SK-N-SH (cell line): ENCODE results near the gene MED16. TPM values are rescaled to one million over a fixed set of nuclear protein-coding genes. Genes with fewer than 3 reads are reported as not detected.

Source experiments
- CTCF ChIA-PET: fragments of 300-600, 350-600 bp; formaldehyde crosslinking; extraction: SDS; loops from one replicate; lab custom pipeline; 2021; lab: Yijun Ruan, JAX
- POLR2A ChIA-PET: fragments of 350-600 bp; sonication (Branson Sonifier 250); formaldehyde crosslinking; extraction: SDS; loops from one replicate; lab custom pipeline; 2020; ENCODE audit warnings: antibody characterized with exemption, inconsistent platforms; lab: Yijun Ruan, JAX
- DNase-seq: peaks from one replicate; pipeline ENCODE4 v3.0.0; 2012
- H2AFZ ChIP-seq: fragments of 200-600 bp; sonication (generic); 2 replicates; pipeline ENCODE4 v1.8.1; 2016; ENCODE audit warnings: antibody characterized with exemption, mild to moderate bottlenecking, low read depth
- H3F3A ChIP-seq: fragments of 200-600 bp; sonication (generic); replicated peaks from 2 replicates; pipeline ENCODE3; 2016; ENCODE audit warnings: antibody characterized with exemption, mild to moderate bottlenecking; ENCODE audit not compliant: insufficient read depth
- H3K27ac ChIP-seq, 2 experiments: fragments of 200-500 bp in 1 of 2; fragments of 200-600 bp in 1 of 2; sonication (Bioruptor generic) in 1 of 2; sonication (generic), shearing (Covaris generic) in 1 of 2; 2 replicates each; pipeline versions ENCODE4 v1.5.1 to v1.6.1; 2014 to 2016; ENCODE audit warnings: low read depth in 2 of 2, inconsistent platforms in 1 of 2, low read length in 1 of 2, mild to moderate bottlenecking in 1 of 2, mixed read lengths in 1 of 2
- H3K27me3 ChIP-seq: fragments of 200-600 bp; sonication (generic), shearing (Covaris generic); 2 replicates; pipeline ENCODE4 v1.6.1; 2016; ENCODE audit warnings: mixed run types; ENCODE audit not compliant: insufficient read depth
- H3K36me3 ChIP-seq, 2 experiments: fragments of 200-500 bp in 1 of 2; fragments of 200-600 bp in 1 of 2; sonication (Bioruptor generic) in 1 of 2; sonication (generic) in 1 of 2; replicated peaks in 1 of 2; 2 replicates each; pipeline versions ENCODE3 to v1.5.1; 2014 to 2016; ENCODE audit warnings: low read length in 1 of 2, mild to moderate bottlenecking in 1 of 2; ENCODE audit not compliant: insufficient read depth in 2 of 2, control insufficient read depth in 1 of 2
- H3K4me1 ChIP-seq, 2 experiments: fragments of 200-500 bp in 1 of 2; fragments of 200-600 bp in 1 of 2; sonication (Bioruptor generic) in 1 of 2; sonication (generic), shearing (Covaris generic) in 1 of 2; 2 replicates each; pipeline versions ENCODE4 v1.5.1 to v1.6.1; 2014 to 2016; ENCODE audit warnings: low read depth in 1 of 2, low read length in 1 of 2, mixed run types in 1 of 2; ENCODE audit not compliant: insufficient read depth in 2 of 2, control insufficient read depth in 1 of 2
- H3K4me2 ChIP-seq: fragments of 200-600 bp; sonication (generic), shearing (Covaris generic); 2 replicates; pipeline ENCODE4 v1.6.1; 2017; ENCODE audit warnings: mixed run types
- H3K4me3 ChIP-seq, 2 experiments: fragments of 200-500 bp in 1 of 2; fragments of 200-600 bp in 1 of 2; sonication (Bioruptor generic) in 1 of 2; sonication (generic), shearing (Covaris generic) in 1 of 2; 2 replicates each; pipeline versions ENCODE4 v1.5.1 to v1.8.1; 2014 to 2016; ENCODE audit warnings: low read depth in 2 of 2, inconsistent platforms in 1 of 2, low read length in 1 of 2, mild to moderate bottlenecking in 1 of 2, mixed read lengths in 1 of 2, moderate library complexity in 1 of 2
- H3K79me2 ChIP-seq: fragments of 200-600 bp; sonication (generic); 2 replicates; pipeline ENCODE4 v1.8.1; 2017; ENCODE audit warnings: mild to moderate bottlenecking; ENCODE audit not compliant: insufficient read depth
- H3K9ac ChIP-seq: fragments of 200-600 bp; sonication (generic); 2 replicates; pipeline ENCODE4 v1.6.1; 2017; ENCODE audit warnings: mixed run types
- H3K9me2 ChIP-seq: fragments of 200-600 bp; sonication (generic); 2 replicates; pipeline ENCODE4 v1.6.1; 2017; ENCODE audit warnings: mixed run types
- H3K9me3 ChIP-seq: fragments of 200-600 bp; sonication (generic); 2 replicates; pipeline ENCODE4 v1.6.1; 2017; ENCODE audit warnings: mixed run types, mild to moderate bottlenecking, moderate library complexity
- H4K20me1 ChIP-seq: fragments of 200-600 bp; sonication (generic); 2 replicates; pipeline ENCODE4 v1.6.1; 2017; ENCODE audit warnings: mild to moderate bottlenecking, mixed run types; ENCODE audit not compliant: insufficient read depth
- CHD2 ChIP-seq: fragments of 150-350 bp; IDR thresholded peaks from 2 replicates; pipeline ENCODE4 v1.6.1; 2018; ENCODE audit warnings: low read length; ENCODE audit not compliant: partially characterized antibody
- CTCF ChIP-seq: fragments of 200-600 bp; sonication (generic); IDR thresholded peaks from 2 replicates; pipeline ENCODE4 v1.6.1; 2017; ENCODE audit warnings: antibody characterized with exemption, mild to moderate bottlenecking, moderate library complexity
- FOSL2 ChIP-seq: IDR thresholded peaks from 2 replicates; pipeline ENCODE4 v1.4.0; 2012; ENCODE audit warnings: low read depth, mild to moderate bottlenecking, moderate library complexity, borderline replicate concordance
- MAX ChIP-seq: IDR thresholded peaks from 2 replicates; pipeline ENCODE4 v1.4.0; 2012; ENCODE audit warnings: low read depth
- MEF2A ChIP-seq: IDR thresholded peaks from 2 replicates; pipeline ENCODE4 v1.4.0; 2012; ENCODE audit warnings: low read depth, borderline replicate concordance
- NFIC ChIP-seq: IDR thresholded peaks from 2 replicates; pipeline ENCODE4 v1.4.0; 2012; ENCODE audit warnings: borderline replicate concordance
- NRF1 ChIP-seq: IDR thresholded peaks from 2 replicates; pipeline ENCODE4 v1.6.1; 2012; ENCODE audit warnings: low read depth, mild to moderate bottlenecking, low read length
- SIN3A ChIP-seq: IDR thresholded peaks from 2 replicates; pipeline ENCODE4 v1.6.1; 2012; ENCODE audit warnings: low read depth, mild to moderate bottlenecking, low read length, moderate library complexity, borderline replicate concordance
- USF2 ChIP-seq: fragments of 150-350 bp; IDR thresholded peaks from 2 replicates; pipeline ENCODE4 v1.6.1; 2017; ENCODE audit warnings: antibody characterized with exemption, low read length, low read depth, borderline replicate concordance
- WGBS: methylation state at CpG from one replicate; pipeline ENCODE4 v1.1.6; 2017; ENCODE audit warnings: low lambda C conversion rate; 5-methylcytosine and 5-hydroxymethylcytosine counted together
- polyA plus RNA-seq, 3 experiments: library from polyadenylated mRNA; depleted of rRNA; stranded (reverse); fragments of >200 nt; gene quantifications; 2 replicates each; pipeline ENCODE4 v1.2.3, GENCODE V29; 2012

MED16 gene
- polyA plus RNA-seq, 1 of the 3 experiments (the other 2 are of a cell fraction): 40.6 TPM

- ChIA-PET POLR2A (no interaction called here), CTCF (interaction anchor here (1.1 to 2.8 kb wide), 3 partner anchors 9 to 11 kb away, joined by 3 to 7 read pairs (median 3); no protein-coding TSS in a partner anchor)
- DNase-seq: no peak
- Histone ChIP-seq H3K36me3 (peaks cover 0 to 6% of the 10 kb centered on the region in 2 experiments), H4K20me1 (peaks cover 61% of the 10 kb centered on the region), H3K27ac (no peak overlapping the region), H3K4me3 (no peak overlapping the region), H3K4me2 (no peak overlapping the region), H2AFZ (no peak overlapping the region), H3K9me2 (no peaks in the 10 kb centered on the region), H3K9me3 (no peaks in the 10 kb centered on the region), H3F3A (peaks cover 4% of the 10 kb centered on the region), H3K79me2 (peaks cover 89% of the 10 kb centered on the region), H3K27me3 (no peaks in the 10 kb centered on the region), H3K9ac (no peak overlapping the region), H3K4me1 (no peaks in the 10 kb centered on the region; a peak in 2 of 4 replicates)
- TF ChIP-seq USF2 (no peak), NRF1 (no peak), CTCF (no peak)
- WGBS: 99% methylated on average over 7 of the region's 7 CpGs
Measured at GRCh38 chr19:906480-906879, 13.5 kb upstream of the MED16 start.

- ChIA-PET POLR2A (interaction anchor here (0.7 kb wide), 1 partner anchor 599 kb away, joined by 3 read pairs; no protein-coding TSS in a partner anchor), CTCF (interaction anchor here (1.5 kb wide), 1 partner anchor 9 kb away, joined by 3 read pairs; no protein-coding TSS in a partner anchor)
Measured at GRCh38 chr19:904545-904944, 11.6 kb upstream of the MED16 start.

More at GRCh38 chr19:904545-904944, 11.6 kb upstream of the MED16 start:
- Histone ChIP-seq H3K9me3 (no peaks in the 10 kb centered on the region), H3K36me3 (peaks cover 0 to 8% of the 10 kb centered on the region in 2 experiments), H3K4me3 (no peak overlapping the region), H3F3A (peaks cover 4% of the 10 kb centered on the region), H3K79me2 (peaks cover 69% of the 10 kb centered on the region)
- DNase-seq: no peak
- 97% methylated on average over 8 of the region's 8 CpGs for WGBS
- TF ChIP-seq FOSL2: no peak
- no peak for TF ChIP-seq NFIC
- no peak for TF ChIP-seq MEF2A
- TF ChIP-seq MAX: no peak
- TF ChIP-seq CHD2: no peak
- TF ChIP-seq SIN3A: no peak
- TF ChIP-seq, all 33 proteins: peak for 0
- no peak overlapping the region for H3K4me2 ChIP-seq
- no peaks in the 10 kb centered on the region for H3K27me3 ChIP-seq
- no peak overlapping the region for H2AFZ ChIP-seq
- no peak overlapping the region for H3K9ac ChIP-seq
- no peaks in the 10 kb centered on the region for H3K9me2 ChIP-seq
- peaks cover 55% of the 10 kb centered on the region for H4K20me1 ChIP-seq
- no peaks in the 10 kb centered on the region; a peak in 1 of 4 replicates for H3K4me1 ChIP-seq
- H3K27ac ChIP-seq: no peak overlapping the region
